GM12874 (cell line): ENCODE results near the gene ADRA2C.

ENCODE experiments used
- TF ChIP-seq, protein P1 (sequence below): IDR thresholded peaks from 2 replicates; pipeline ENCODE4 v1.5.1; 2011; ENCODE audit warnings: low read depth, mild to moderate bottlenecking, control low read depth, low read length, moderate library complexity; ENCODE audit not compliant: insufficient read depth

Gene ADRA2C

DNA sequence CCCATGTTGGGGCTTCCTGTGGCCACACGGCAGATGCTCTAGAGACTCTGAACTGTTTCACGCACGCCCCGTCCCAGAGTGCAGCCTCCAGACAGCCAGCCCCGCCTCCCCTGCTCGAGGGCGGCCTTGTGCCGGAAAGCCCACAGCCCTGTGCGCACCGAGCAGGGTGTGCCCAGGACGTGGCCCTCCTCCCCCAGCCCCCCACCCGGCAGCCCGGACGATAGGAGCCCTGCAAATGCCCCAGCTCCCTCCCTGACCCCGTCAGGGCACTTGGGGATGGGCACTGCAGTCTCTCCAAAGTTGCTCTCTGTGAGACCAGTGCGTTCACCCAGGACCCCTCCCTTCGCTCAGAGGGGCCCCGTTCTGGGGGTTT lies 37.3 kb downstream of the ADRA2C start:
- TF ChIP-seq, protein P1, sequence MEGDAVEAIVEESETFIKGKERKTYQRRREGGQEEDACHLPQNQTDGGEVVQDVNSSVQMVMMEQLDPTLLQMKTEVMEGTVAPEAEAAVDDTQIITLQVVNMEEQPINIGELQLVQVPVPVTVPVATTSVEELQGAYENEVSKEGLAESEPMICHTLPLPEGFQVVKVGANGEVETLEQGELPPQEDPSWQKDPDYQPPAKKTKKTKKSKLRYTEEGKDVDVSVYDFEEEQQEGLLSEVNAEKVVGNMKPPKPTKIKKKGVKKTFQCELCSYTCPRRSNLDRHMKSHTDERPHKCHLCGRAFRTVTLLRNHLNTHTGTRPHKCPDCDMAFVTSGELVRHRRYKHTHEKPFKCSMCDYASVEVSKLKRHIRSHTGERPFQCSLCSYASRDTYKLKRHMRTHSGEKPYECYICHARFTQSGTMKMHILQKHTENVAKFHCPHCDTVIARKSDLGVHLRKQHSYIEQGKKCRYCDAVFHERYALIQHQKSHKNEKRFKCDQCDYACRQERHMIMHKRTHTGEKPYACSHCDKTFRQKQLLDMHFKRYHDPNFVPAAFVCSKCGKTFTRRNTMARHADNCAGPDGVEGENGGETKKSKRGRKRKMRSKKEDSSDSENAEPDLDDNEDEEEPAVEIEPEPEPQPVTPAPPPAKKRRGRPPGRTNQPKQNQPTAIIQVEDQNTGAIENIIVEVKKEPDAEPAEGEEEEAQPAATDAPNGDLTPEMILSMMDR: no peak

DNA sequence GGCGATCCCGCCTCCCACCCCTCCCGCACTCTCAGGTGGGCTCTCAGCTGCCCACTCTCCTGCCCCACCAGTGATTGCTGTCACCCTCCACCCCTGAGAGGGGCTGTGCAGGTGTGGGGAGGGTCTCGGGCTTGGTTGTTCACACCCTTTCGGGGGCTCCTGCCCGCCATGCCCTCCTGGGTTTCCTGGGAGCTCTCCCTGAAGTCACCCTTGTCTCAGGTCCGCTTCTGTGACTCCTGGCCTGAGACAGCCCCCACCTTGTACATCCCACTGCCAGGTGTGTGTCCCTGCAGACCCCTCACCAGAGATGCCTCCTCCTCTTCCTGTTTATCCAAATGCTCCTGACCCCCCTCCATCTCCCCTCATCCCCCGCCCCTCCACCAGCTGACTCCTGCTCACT lies 37.8 kb downstream of the ADRA2C start:
- TF ChIP-seq, protein P1: no peak

DNA sequence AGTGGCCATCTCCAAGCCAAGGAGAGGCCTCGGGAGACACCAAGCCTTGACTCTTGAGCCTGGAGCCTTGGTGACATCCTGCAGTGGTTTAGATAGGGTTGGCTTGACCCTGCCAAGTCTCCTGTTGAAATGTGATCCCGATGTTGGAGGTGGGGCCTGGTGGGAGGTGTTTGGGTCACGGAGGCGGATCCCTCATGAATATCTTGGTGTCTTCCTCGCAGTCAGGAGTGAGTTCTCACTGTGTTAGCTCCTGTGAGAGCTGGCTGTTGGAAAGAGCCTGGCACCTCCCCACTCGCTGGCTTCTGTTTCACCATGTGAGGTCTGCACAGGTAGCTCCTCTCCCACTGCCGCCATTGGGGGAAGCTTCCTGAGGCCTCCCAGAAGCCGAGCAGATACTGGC lies 38.8 kb downstream of the ADRA2C start:
- TF ChIP-seq, protein P1: no peak

DNA sequence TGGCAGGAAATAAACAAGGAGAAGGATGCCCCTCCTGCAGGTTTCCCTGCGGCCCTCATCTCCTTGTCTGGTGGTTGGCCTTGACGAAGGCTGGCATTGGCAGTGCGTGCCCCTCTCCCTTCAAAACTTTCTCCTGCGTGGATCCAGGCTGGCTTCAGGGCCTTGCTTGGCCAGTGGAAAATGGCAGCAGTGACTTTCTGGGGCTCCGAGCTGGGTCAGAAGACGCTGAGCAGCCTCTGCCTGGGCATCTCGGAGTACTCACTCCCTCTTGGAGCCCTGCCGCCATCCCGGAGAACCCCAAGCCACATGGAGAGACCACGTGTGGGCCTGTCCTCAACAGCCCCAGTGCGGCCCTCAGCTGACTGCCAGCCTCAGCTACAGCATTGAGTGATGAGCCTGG lies 39.5 kb downstream of the ADRA2C start:
- TF ChIP-seq, protein P1: no peak

DNA sequence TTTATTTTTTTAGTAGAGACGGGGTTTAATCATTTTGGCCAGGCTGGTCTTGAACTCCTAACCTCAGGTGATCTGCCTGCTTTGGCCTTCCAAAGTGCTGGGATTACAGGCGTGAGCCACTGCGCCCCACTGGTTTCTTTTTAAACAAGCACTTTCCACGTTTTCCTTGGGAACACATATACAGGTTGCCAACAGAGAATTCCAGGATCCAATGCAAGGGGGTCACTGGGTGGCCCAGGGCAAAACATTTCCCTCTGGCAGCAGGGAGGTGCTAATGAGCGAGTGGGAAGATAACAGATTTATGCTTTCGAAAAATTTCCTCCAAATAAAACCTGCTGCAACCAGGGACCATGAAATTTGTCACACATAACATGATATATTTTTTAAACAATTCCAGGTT lies 41.1 kb downstream of the ADRA2C start:
- TF ChIP-seq, protein P1: no peak

DNA sequence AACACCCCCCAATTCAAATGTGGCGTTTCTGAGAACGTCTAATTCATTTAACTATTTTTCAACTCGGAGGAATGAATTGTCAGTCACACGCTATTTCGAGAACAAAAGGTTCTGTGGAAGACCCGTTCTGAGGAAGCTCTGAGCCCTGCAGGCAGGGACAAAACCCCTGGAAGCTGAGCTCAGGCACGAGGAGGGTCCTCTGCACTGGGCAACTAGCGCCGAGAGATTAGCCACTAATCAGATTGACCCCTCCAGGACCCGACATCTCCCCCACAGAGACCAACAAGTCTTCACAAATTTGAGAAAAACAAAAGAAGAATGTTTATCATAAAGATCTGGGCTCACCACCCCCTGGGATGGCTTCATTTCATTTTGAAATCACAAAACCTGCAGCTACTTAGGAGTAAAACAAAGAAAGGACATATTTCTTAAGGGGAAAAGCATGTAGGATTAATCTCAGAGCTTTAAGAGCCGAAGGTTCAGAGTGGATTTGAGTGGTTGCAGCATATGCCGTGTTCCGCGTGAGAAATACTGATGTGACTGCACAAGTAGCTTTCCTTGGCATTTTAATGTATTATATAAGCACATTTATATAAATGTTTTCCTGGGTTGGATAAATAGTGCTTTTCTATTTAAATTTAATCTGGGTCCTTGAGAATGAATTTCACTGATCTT lies 41.8 kb downstream of the ADRA2C start:
- TF ChIP-seq, protein P1: no peak

DNA sequence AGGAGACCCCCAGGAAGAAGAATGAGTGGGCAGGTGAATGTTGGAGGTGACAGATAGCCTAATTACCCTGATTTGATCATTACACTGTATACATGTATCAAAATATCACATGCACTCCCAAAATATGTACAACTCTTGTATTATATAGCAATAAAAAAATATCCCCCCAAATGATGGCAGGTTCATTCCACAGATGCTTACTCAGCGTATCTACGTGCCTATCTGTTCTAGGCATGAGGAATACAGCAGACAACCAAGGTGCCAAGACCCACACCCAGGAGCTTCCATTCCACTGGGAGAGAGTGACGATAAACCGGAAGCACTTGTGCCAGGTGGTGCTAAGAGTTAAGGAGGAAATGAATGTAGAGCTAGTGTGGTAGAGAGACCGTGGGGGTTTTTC lies 42.4 kb downstream of the ADRA2C start:
- TF ChIP-seq, protein P1: no peak
